ENCODE data around the gene OR52E4. TPM values are rescaled to one million over a fixed set of nuclear protein-coding genes. Genes with fewer than 3 reads are reported as not detected.

Gene OR52E4
- total and polyA plus RNA-seq, 2 donors (not counting 3 experiments of a cell fraction or from before 2014, with no cell fraction given) = not detected

DNA sequence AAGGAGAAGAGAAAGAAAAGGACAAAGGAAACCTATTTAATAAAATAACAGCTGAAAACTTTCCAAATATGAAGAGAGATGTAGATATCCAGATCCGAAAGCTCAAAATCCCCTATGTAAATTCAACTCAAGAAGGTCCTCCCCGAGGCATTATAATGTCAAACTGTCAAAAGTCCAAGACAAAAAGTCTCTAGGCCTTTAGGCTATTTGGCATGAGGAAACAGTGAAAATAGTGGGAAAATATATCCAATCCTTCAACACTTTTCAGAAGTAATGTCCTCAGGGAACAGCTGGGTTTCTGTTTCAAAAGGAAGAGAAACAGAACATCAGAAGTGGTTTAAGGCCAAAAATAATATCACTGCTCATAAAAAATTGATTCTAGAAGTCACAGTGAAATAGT lies 1.9 kb upstream of the OR52E4 start:
- Histone ChIP-seq H3K9ac (replicated peaks; ENCODE audit: extremely low read depth, insufficient read depth, low read length) (no peak overlapping the region), H3K4me1 (ENCODE audit: control insufficient read depth, extremely low read depth, insufficient read depth, low read length) (no peaks in the 10 kb centered on the region), H3K9me3 (replicated peaks; ENCODE audit: control insufficient read depth, insufficient read depth, low read length) (no peaks in the 10 kb centered on the region), H3K4me2 (ENCODE audit: insufficient read depth, low read length) (no peak overlapping the region), H4K20me1 (replicated peaks; ENCODE audit: control insufficient read depth, extremely low read depth, insufficient read depth, low read length) (no peaks in the 10 kb centered on the region), H3K36me3 (ENCODE audit: control insufficient read depth in 2 of 2, extremely low read depth in 1 of 2, insufficient read depth in 2 of 2, low read length in 2 of 2) (no peaks in the 10 kb centered on the region), H3K27ac (ENCODE audit: insufficient read depth, low read depth, low read length) (no peak overlapping the region), H3K79me2 (ENCODE audit: control insufficient read depth, insufficient read depth, low read length) (no peaks in the 10 kb centered on the region), H3K9me1 (replicated peaks; ENCODE audit: control insufficient read depth, extremely low read depth, insufficient read depth, low read length) (no peaks in the 10 kb centered on the region), H3K4me3 (replicated peaks in 1 of 3; ENCODE audit: insufficient read depth in 1 of 3, low read depth in 1 of 3, low read length in 3 of 3) (no peak overlapping the region), H2AFZ (ENCODE audit: low read depth, low read length) (no peak overlapping the region), H3K27me3 (ENCODE audit: control insufficient read depth in 2 of 2, insufficient read depth in 2 of 2, low read length in 2 of 2) (no peaks in the 10 kb centered on the region)
- TF ChIP-seq EZH2 (IDR thresholded peaks at IDR 0.05; ENCODE audit: borderline replicate concordance, low read depth, low read length, severe bottlenecking) = no peak
- TF ChIP-seq, protein P1, sequence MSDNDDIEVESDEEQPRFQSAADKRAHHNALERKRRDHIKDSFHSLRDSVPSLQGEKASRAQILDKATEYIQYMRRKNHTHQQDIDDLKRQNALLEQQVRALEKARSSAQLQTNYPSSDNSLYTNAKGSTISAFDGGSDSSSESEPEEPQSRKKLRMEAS (IDR thresholded peaks at IDR 0.05; ENCODE audit: insufficient read depth, insufficient read length) = no peak
- no peak for TF ChIP-seq FOS (IDR thresholded peaks at IDR 0.05; ENCODE audit: borderline replicate concordance, insufficient read depth, low read length)
- TF ChIP-seq, protein P2, sequence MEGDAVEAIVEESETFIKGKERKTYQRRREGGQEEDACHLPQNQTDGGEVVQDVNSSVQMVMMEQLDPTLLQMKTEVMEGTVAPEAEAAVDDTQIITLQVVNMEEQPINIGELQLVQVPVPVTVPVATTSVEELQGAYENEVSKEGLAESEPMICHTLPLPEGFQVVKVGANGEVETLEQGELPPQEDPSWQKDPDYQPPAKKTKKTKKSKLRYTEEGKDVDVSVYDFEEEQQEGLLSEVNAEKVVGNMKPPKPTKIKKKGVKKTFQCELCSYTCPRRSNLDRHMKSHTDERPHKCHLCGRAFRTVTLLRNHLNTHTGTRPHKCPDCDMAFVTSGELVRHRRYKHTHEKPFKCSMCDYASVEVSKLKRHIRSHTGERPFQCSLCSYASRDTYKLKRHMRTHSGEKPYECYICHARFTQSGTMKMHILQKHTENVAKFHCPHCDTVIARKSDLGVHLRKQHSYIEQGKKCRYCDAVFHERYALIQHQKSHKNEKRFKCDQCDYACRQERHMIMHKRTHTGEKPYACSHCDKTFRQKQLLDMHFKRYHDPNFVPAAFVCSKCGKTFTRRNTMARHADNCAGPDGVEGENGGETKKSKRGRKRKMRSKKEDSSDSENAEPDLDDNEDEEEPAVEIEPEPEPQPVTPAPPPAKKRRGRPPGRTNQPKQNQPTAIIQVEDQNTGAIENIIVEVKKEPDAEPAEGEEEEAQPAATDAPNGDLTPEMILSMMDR (IDR thresholded peaks at IDR 0.05; ENCODE audit: extremely low read depth in 1 of 2, insufficient read depth in 1 of 2, low read depth in 1 of 2, low read length in 2 of 2) = no peak
- TF ChIP-seq GATA2 (IDR thresholded peaks at IDR 0.05; ENCODE audit: insufficient read depth, insufficient read length, low read depth, low read length) = no peak
- no peak for TF ChIP-seq POLR2A (IDR thresholded peaks at IDR 0.05; ENCODE audit: low read depth, low read length)
- no peak for TF ChIP-seq JUN (IDR thresholded peaks at IDR 0.05; ENCODE audit: borderline replicate concordance, insufficient read depth, insufficient read length, low read depth)
- no peak for TF ChIP-seq POLR2AphosphoS5 (IDR thresholded peaks at IDR 0.05; ENCODE audit: insufficient read depth, low read depth, low read length)
- TF ChIP-seq MYC (IDR thresholded peaks at IDR 0.05; ENCODE audit: low read depth, low read length) = no peak
- BruUV-seq (replicated peaks) = no TSS peak
- DNase-seq (ENCODE audit: low read depth, low spot score) (no peak), FAIRE-seq (no peak)
- intact Hi-C loops (cut with micrococcal nuclease) = no loop called here
- ChIA-PET POLR2A (no interaction called here), CTCF (interaction anchor here (1.2 kb wide), 1 partner anchor 12 kb away, joined by 4 read pairs; no protein-coding TSS in a partner anchor)
- dilution Hi-C loops (cut with MboI; ENCODE audit: extremely low pct_ligation_motif_present, low sequenced_read_pairs) = no loop called here
